HUDEP-2 (cell line): ENCODE results near the gene RIC8B.
A peak's percentile ranks its signal among the peaks of the same experiment; 100 is the strongest.

Experiments
- DNase-seq, 76 experiments: peaks; one replicate each; lab custom pipeline; 2025; ENCODE audit not compliant: unreplicated experiment in 76 of 76; lab: John Stamatoyannopoulos, UW

The RIC8B gene

GRCh38 chr12:106758349-106759110, 16.0 kb upstream of the RIC8B start:
- DNase-seq: no peak

GRCh38 chr12:106759526-106760183, 14.8 kb upstream of the RIC8B start:
- DNase-seq: no peak

GRCh38 chr12:106760184-106760531, 14.3 kb upstream of the RIC8B start:
- no peak for DNase-seq

GRCh38 chr12:106764220-106764619, 10.3 kb upstream of the RIC8B start:
- no peak for DNase-seq

- DNase-seq: no peak
Measured at GRCh38 chr12:106764738-106765137, 9.7 kb upstream of the RIC8B start.

- DNase-seq: no peak
Measured at GRCh38 chr12:106766393-106766826, 8.1 kb upstream of the RIC8B start.

GRCh38 chr12:106767206-106767605, 7.3 kb upstream of the RIC8B start:
- no peak for DNase-seq

- no peak for DNase-seq
Measured at GRCh38 chr12:106767954-106768822, 6.3 kb upstream of the RIC8B start.

- DNase-seq: no peak
Measured at GRCh38 chr12:106769078-106769477, 5.4 kb upstream of the RIC8B start.

- DNase-seq: no peak
Measured at GRCh38 chr12:106769546-106769945, 4.9 kb upstream of the RIC8B start.

- DNase-seq: no peak
Measured at GRCh38 chr12:106771425-106771824, 3.1 kb upstream of the RIC8B start.

GRCh38 chr12:106773286-106774004, 1.0 kb upstream of the RIC8B start:
- DNase-seq: peak in 2 of 76 experiments; percentile 29 to 33

GRCh38 chr12:106774808-106775524, 484 bp downstream of the RIC8B start:
- peak in 2 of 76 experiments; percentile 23 to 51 for DNase-seq

- DNase-seq: no peak
Measured at GRCh38 chr12:106776897-106777296, 2.4 kb downstream of the RIC8B start.

GRCh38 chr12:106780010-106780631, 5.6 kb downstream of the RIC8B start:
- peak in 33 of 76 experiments; percentile 2 to 76 (median 38) for DNase-seq

- no peak for DNase-seq
Measured at GRCh38 chr12:106782619-106783018, 8.1 kb downstream of the RIC8B start.

- no peak for DNase-seq
Measured at GRCh38 chr12:106783515-106783914, 9.0 kb downstream of the RIC8B start.

GRCh38 chr12:106790020-106790419, 15.5 kb downstream of the RIC8B start:
- no peak for DNase-seq

GRCh38 chr12:106791531-106791930, 17.0 kb downstream of the RIC8B start:
- no peak for DNase-seq

GRCh38 chr12:106794369-106794768, 19.9 kb downstream of the RIC8B start:
- DNase-seq: no peak
